HEK293 (cell line): ENCODE measurements around the gene CLDN24.

ENCODE experiments used
- CTCF ChIA-PET: fragments of 350-600 bp; formaldehyde crosslinking; extraction: SDS; loops from one replicate; lab custom pipeline; 2021; ENCODE audit warnings: antibody characterized with exemption; lab: Yijun Ruan, JAX
- POLR2A ChIA-PET: fragments of 300-600 bp; formaldehyde crosslinking; extraction: SDS; loops from one replicate; lab custom pipeline; 2020; ENCODE audit warnings: antibody characterized with exemption, inconsistent platforms; lab: Yijun Ruan, JAX
- H3K27ac ChIP-seq: fragments of 200-500 bp; sonication (Bioruptor generic); 2 replicates; pipeline ENCODE4 v1.5.1; 2014; ENCODE audit warnings: low read depth, low read length, control low read depth, inconsistent platforms; ENCODE audit errors: extremely low read depth
- H3K36me3 ChIP-seq, 2 experiments: fragments of 200-500 bp in 1 of 2; sonication (Bioruptor generic) in 1 of 2; 1 replicate in 1 of 2; 2 replicates in 1 of 2; pipeline ENCODE4 v1.5.1; 2014 to 2017; ENCODE audit warnings: inconsistent platforms in 2 of 2, low read length in 2 of 2; ENCODE audit not compliant: control insufficient read depth in 2 of 2, insufficient read depth in 1 of 2
- H3K4me1 ChIP-seq: fragments of 200-500 bp; sonication (Bioruptor generic); 2 replicates; pipeline ENCODE4 v1.5.1; 2014; ENCODE audit warnings: mild to moderate bottlenecking, low read length, inconsistent platforms; ENCODE audit not compliant: control insufficient read depth, insufficient read depth
- H3K4me3 ChIP-seq: 2 replicates; pipeline ENCODE4 v1.5.1; 2011; ENCODE audit warnings: low read depth, mild to moderate bottlenecking, control low read depth, low read length, moderate library complexity
- H3K9me3 ChIP-seq: fragments of 200-500 bp; sonication (Bioruptor generic); 2 replicates; pipeline ENCODE4 v1.5.1; 2014; ENCODE audit warnings: low read depth, low read length, inconsistent platforms; ENCODE audit not compliant: control insufficient read depth, insufficient read depth
- BCL11A ChIP-seq: fragments of 450-650 bp; formaldehyde crosslinking; IDR thresholded peaks from 2 replicates; pipeline ENCODE4 v1.5.1; 2016; ENCODE audit warnings: low read depth, missing biosample characterization, missing genetic modification characterization
- ELK4 ChIP-seq: IDR thresholded peaks from 2 replicates; pipeline ENCODE4 v1.6.1; 2011; ENCODE audit warnings: mild to moderate bottlenecking, low read depth, low read length, borderline replicate concordance
- GFI1B ChIP-seq: fragments of 450-650 bp; formaldehyde crosslinking; IDR thresholded peaks from 2 replicates; pipeline ENCODE4 v1.5.1; 2016; ENCODE audit warnings: missing biosample characterization, missing genetic modification characterization
- HIC1 ChIP-seq: fragments of 450-650 bp; formaldehyde crosslinking; IDR thresholded peaks from 2 replicates; pipeline ENCODE4 v1.5.1; 2016; ENCODE audit warnings: missing biosample characterization, missing genetic modification characterization
- KLF7 ChIP-seq: fragments of 450-650 bp; formaldehyde crosslinking; IDR thresholded peaks from 2 replicates; pipeline ENCODE4 v1.5.1; 2016; ENCODE audit warnings: missing biosample characterization, missing genetic modification characterization, borderline replicate concordance
- PRDM4 ChIP-seq: fragments of 450-650 bp; formaldehyde crosslinking; IDR thresholded peaks from 2 replicates; pipeline ENCODE4 v1.5.1; 2017; ENCODE audit warnings: missing biosample characterization, missing genetic modification characterization
- SCRT1 ChIP-seq: fragments of 450-650 bp; formaldehyde crosslinking; IDR thresholded peaks from 2 replicates; pipeline ENCODE4 v1.5.1; 2016; ENCODE audit warnings: missing biosample characterization, missing genetic modification characterization, borderline replicate concordance
- SCRT2 ChIP-seq: fragments of 450-650 bp; formaldehyde crosslinking; IDR thresholded peaks from 2 replicates; pipeline ENCODE4 v1.5.1; 2016; ENCODE audit warnings: missing biosample characterization, missing genetic modification characterization
- YY2 ChIP-seq: fragments of 450-650 bp; formaldehyde crosslinking; IDR thresholded peaks from 2 replicates; pipeline ENCODE4 v1.5.1; 2016; ENCODE audit warnings: missing biosample characterization, missing genetic modification characterization
- ZNF114 ChIP-seq: fragments of 450-650 bp; formaldehyde crosslinking; IDR thresholded peaks from 2 replicates; pipeline ENCODE4 v1.5.0; 2017; ENCODE audit warnings: missing biosample characterization, missing genetic modification characterization
- ZNF121 ChIP-seq: fragments of 450-650 bp; formaldehyde crosslinking; IDR thresholded peaks from 2 replicates; pipeline ENCODE4 v1.5.1; 2016; ENCODE audit warnings: missing biosample characterization, missing genetic modification characterization
- ZNF155 ChIP-seq: fragments of 450-650 bp; formaldehyde crosslinking; IDR thresholded peaks from 2 replicates; pipeline ENCODE4 v1.5.1; 2016; ENCODE audit warnings: missing biosample characterization, missing genetic modification characterization
- ZNF24 ChIP-seq: fragments of 450-650 bp; formaldehyde crosslinking; IDR thresholded peaks from 2 replicates; pipeline ENCODE4 v1.5.1; 2016; ENCODE audit warnings: missing biosample characterization, missing genetic modification characterization
- ZNF426 ChIP-seq: fragments of 450-650 bp; formaldehyde crosslinking; IDR thresholded peaks from 2 replicates; pipeline ENCODE4 v1.5.1; 2017; ENCODE audit warnings: missing biosample characterization, missing genetic modification characterization, mild to moderate bottlenecking, inconsistent platforms, moderate library complexity
- ZNF518A ChIP-seq: fragments of 450-650 bp; formaldehyde crosslinking; conservative IDR thresholded peaks from 2 replicates; pipeline ENCODE4 v1.5.1; 2016; ENCODE audit warnings: low read depth, missing biosample characterization, missing genetic modification characterization
- ZNF548 ChIP-seq: fragments of 450-650 bp; formaldehyde crosslinking; IDR thresholded peaks from 2 replicates; pipeline ENCODE4 v1.5.1; 2016; ENCODE audit warnings: missing biosample characterization, missing genetic modification characterization
- ZNF555 ChIP-seq: fragments of 450-650 bp; formaldehyde crosslinking; conservative IDR thresholded peaks from 2 replicates; pipeline ENCODE4 v1.5.1; 2017; ENCODE audit warnings: missing biosample characterization, mild to moderate bottlenecking, missing genetic modification characterization, inconsistent platforms
- ZNF623 ChIP-seq: fragments of 450-650 bp; formaldehyde crosslinking; IDR thresholded peaks from 2 replicates; pipeline ENCODE4 v1.5.1; 2016; ENCODE audit warnings: missing biosample characterization, missing genetic modification characterization
- ZNF629 ChIP-seq: fragments of 450-650 bp; formaldehyde crosslinking; IDR thresholded peaks from 2 replicates; pipeline ENCODE4 v1.5.1; 2017; ENCODE audit warnings: missing biosample characterization, missing genetic modification characterization
- ZSCAN16 ChIP-seq: fragments of 450-650 bp; formaldehyde crosslinking; IDR thresholded peaks from 2 replicates; pipeline ENCODE4 v1.5.1; 2016; ENCODE audit warnings: missing biosample characterization, missing genetic modification characterization
- ZSCAN4 ChIP-seq: fragments of 450-650 bp; formaldehyde crosslinking; IDR thresholded peaks from 2 replicates; pipeline ENCODE4 v1.5.1; 2017; ENCODE audit warnings: missing biosample characterization, missing genetic modification characterization

Gene CLDN24

GRCh38 chr4:183322326-183322725 is at the start of gene CLDN24:
Gene CLDN24 (minus strand): TSS chr4:183322426. CDS start chr4:183322426, 0 bp downstream.
- CTCF ChIA-PET, result interaction anchor here (0.5 kb wide), 1 partner anchor 844 kb away, joined by 3 read pairs; no protein-coding TSS in a partner anchor
- Histone ChIP-seq H3K9me3 (no peaks in the 10 kb centered on the region), H3K4me3 (no peak within 1 kb of the TSS), H3K27ac (no peak within 1 kb of the TSS), H3K36me3 (peaks cover 0 to 4% of the 10 kb centered on the region in 2 experiments; a peak in 1 of 3 replicates)
- POLR2A ChIA-PET, result no interaction called here
- TF ChIP-seq SCRT1 (tag by site-specific recombination) (no peak), ZNF623 (tag by site-specific recombination) (no peak), ZSCAN16 (tag by site-specific recombination) (no peak), ZNF426 (tag by site-specific recombination) (no peak), ZSCAN4 (tag by site-specific recombination) (no peak)
- TF ChIP-seq, all 188 proteins: peak for 0
- no peaks in the 10 kb centered on the region for H3K4me1 ChIP-seq

GRCh38 chr4:183370786-183371185 is 48.6 kb upstream of the CLDN24 start:
- Histone ChIP-seq H3K9me3 (no peaks in the 10 kb centered on the region), H3K4me3 (no peak overlapping the region), H3K36me3 (no peaks in the 10 kb centered on the region), H3K27ac (no peak overlapping the region), H3K4me1 (no peaks in the 10 kb centered on the region)
- ChIA-PET POLR2A (no interaction called here), CTCF (interaction anchor here (0.8 to 1.4 kb wide), 3 partner anchors 8 to 62 kb away, joined by 3 to 6 read pairs (median 3); no protein-coding TSS in a partner anchor)
- TF ChIP-seq SCRT2 (tag by site-specific recombination) (no peak), ZNF548 (tag by site-specific recombination) (no peak), ZNF114 (tag by site-specific recombination) (no peak), PRDM4 (tag by site-specific recombination) (no peak), ZNF155 (no peak), GFI1B (no peak), YY2 (tag by site-specific recombination) (no peak), ZNF121 (tag by site-specific recombination) (no peak), ZNF629 (tag by site-specific recombination) (no peak), KLF7 (tag by site-specific recombination) (no peak), HIC1 (tag by site-specific recombination) (no peak), ZNF518A (tag by site-specific recombination) (no peak), ZNF555 (tag by site-specific recombination) (no peak), ELK4 (no peak), ZNF24 (tag by site-specific recombination) (no peak), BCL11A (tag by site-specific recombination) (no peak)
